Measurements from ENCODE around the gene UNC13C. TPM values are rescaled to one million over a fixed set of nuclear protein-coding genes. Genes with fewer than 3 reads are reported as not detected.

The UNC13C gene
- total RNA-seq, 1 donor from 2014 or later, result 0.22 TPM

- H3K4me3 ChIP-seq, result no peak overlapping the region
These were observed 110.6 kb downstream of the UNC13C start for GRCh38 chr15:54088837-54089236.

GRCh38 chr15:54089776-54090175 is 111.5 kb downstream of the UNC13C start:
- no peak for TF ChIP-seq CTCF (IDR thresholded peaks at IDR 0.05; ENCODE audit: borderline replicate concordance)
- H3K27ac ChIP-seq (replicated peaks), result no peak overlapping the region
- H3K27me3 ChIP-seq (ENCODE audit: low read depth), result peaks cover 5% of the 10 kb centered on the region
- no peak for DNase-seq
- no peaks in the 10 kb centered on the region for H3K9me3 ChIP-seq (replicated peaks)
- no peaks in the 10 kb centered on the region for H3K36me3 ChIP-seq
- intact Hi-C loops (cut with micrococcal nuclease), result no loop called here
- no peaks in the 10 kb centered on the region for H3K4me1 ChIP-seq
- H3K4me3 ChIP-seq, result no peak overlapping the region

More at GRCh38 chr15:54088837-54089236, 110.6 kb downstream of the UNC13C start:
- Histone ChIP-seq H3K36me3 (no peaks in the 10 kb centered on the region), H3K9me3 (replicated peaks) (no peaks in the 10 kb centered on the region), H3K27ac (replicated peaks) (no peak overlapping the region), H3K4me1 (no peaks in the 10 kb centered on the region), H3K27me3 (ENCODE audit: low read depth) (peaks cover 7% of the 10 kb centered on the region)
- no peak for DNase-seq
- TF ChIP-seq CTCF (IDR thresholded peaks at IDR 0.05; ENCODE audit: borderline replicate concordance), result no peak
- intact Hi-C loops (cut with micrococcal nuclease), result no loop called here

GRCh38 chr15:54091651-54092050 is 113.4 kb downstream of the UNC13C start:
- Histone ChIP-seq H3K9me3 (replicated peaks) (no peaks in the 10 kb centered on the region), H3K4me3 (no peak overlapping the region), H3K36me3 (no peaks in the 10 kb centered on the region), H3K4me1 (no peaks in the 10 kb centered on the region), H3K27ac (replicated peaks) (no peak overlapping the region), H3K27me3 (ENCODE audit: low read depth) (peaks cover 5% of the 10 kb centered on the region)
- no peak for TF ChIP-seq CTCF (IDR thresholded peaks at IDR 0.05; ENCODE audit: borderline replicate concordance)
- no peak for DNase-seq
- intact Hi-C loops (cut with micrococcal nuclease), result no loop called here

DNA sequence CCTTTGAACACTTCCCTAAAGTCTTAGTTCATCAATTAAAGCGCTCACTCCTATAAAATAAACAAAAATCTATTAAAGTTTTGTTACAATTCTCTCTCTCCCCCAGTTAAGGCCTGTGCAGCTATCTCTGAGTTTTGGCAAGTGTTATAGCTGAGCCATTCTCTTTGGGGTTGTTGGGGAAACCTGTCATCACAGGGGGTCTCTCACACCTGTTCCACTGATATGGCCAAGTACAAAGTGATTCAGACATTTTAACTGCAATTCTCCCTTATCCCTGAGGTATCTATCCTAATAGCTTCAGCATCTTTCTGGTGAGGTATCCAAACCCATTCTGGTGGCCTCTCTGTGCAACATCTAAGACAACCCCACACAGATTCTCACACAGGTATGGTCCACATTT is 116.4 kb downstream of the UNC13C start:
- TF ChIP-seq CTCF (IDR thresholded peaks at IDR 0.05; ENCODE audit: borderline replicate concordance), result no peak
- H3K27me3 ChIP-seq (ENCODE audit: low read depth), result peaks cover 5% of the 10 kb centered on the region

GRCh38 chr15:54097019-54097418 is 118.8 kb downstream of the UNC13C start:
- no peak for TF ChIP-seq CTCF (IDR thresholded peaks at IDR 0.05; ENCODE audit: borderline replicate concordance)
- H3K4me3 ChIP-seq, result no peak overlapping the region

More for the DNA sequence above, 116.4 kb downstream of the UNC13C start:
- H3K36me3 ChIP-seq, result no peaks in the 10 kb centered on the region
- no peaks in the 10 kb centered on the region for H3K4me1 ChIP-seq
- intact Hi-C loops (cut with micrococcal nuclease), result no loop called here
- H3K4me3 ChIP-seq, result no peak overlapping the region
- no peak for DNase-seq
- no peaks in the 10 kb centered on the region for H3K9me3 ChIP-seq (replicated peaks)
- H3K27ac ChIP-seq (replicated peaks), result no peak overlapping the region

GRCh38 chr15:54099010-54099409 is 120.8 kb downstream of the UNC13C start:
- Histone ChIP-seq H3K4me3 (no peak overlapping the region), H3K36me3 (no peaks in the 10 kb centered on the region), H3K9me3 (replicated peaks) (no peaks in the 10 kb centered on the region), H3K27me3 (ENCODE audit: low read depth) (peaks cover 2% of the 10 kb centered on the region), H3K4me1 (no peaks in the 10 kb centered on the region), H3K27ac (replicated peaks) (no peak overlapping the region)
- no peak for DNase-seq
- TF ChIP-seq CTCF (IDR thresholded peaks at IDR 0.05; ENCODE audit: borderline replicate concordance), result no peak
- intact Hi-C loops (cut with micrococcal nuclease), result no loop called here

More at GRCh38 chr15:54097019-54097418, 118.8 kb downstream of the UNC13C start:
- intact Hi-C loops (cut with micrococcal nuclease), result no loop called here
- Histone ChIP-seq H3K27ac (replicated peaks) (no peak overlapping the region), H3K9me3 (replicated peaks) (no peaks in the 10 kb centered on the region), H3K27me3 (ENCODE audit: low read depth) (peaks cover 5% of the 10 kb centered on the region), H3K36me3 (no peaks in the 10 kb centered on the region), H3K4me1 (no peaks in the 10 kb centered on the region)
- DNase-seq, result no peak
